ENCODE measurements around the gene P2RX2. TPM values are rescaled to one million over a fixed set of nuclear protein-coding genes. Genes with fewer than 3 reads are reported as not detected.
A peak's percentile ranks its signal among the peaks of the same experiment; 100 is the strongest.

Gene P2RX2
- polyA plus RNA-seq, 1 donor = not detected

GRCh38 chr12:132602572-132603239 is 15.9 kb upstream of the P2RX2 start:
- DNase-seq (ENCODE audit: low read depth) = no peak

- DNase-seq (ENCODE audit: low read depth) = no peak
These were observed 15.1 kb upstream of the P2RX2 start for GRCh38 chr12:132603240-132604150.

- no peak for DNase-seq (ENCODE audit: low read depth)
These were observed 14.4 kb upstream of the P2RX2 start for GRCh38 chr12:132604151-132604618.

- no peak for DNase-seq (ENCODE audit: low read depth)
These were observed 13.7 kb upstream of the P2RX2 start for GRCh38 chr12:132604668-132605441.

DNA sequence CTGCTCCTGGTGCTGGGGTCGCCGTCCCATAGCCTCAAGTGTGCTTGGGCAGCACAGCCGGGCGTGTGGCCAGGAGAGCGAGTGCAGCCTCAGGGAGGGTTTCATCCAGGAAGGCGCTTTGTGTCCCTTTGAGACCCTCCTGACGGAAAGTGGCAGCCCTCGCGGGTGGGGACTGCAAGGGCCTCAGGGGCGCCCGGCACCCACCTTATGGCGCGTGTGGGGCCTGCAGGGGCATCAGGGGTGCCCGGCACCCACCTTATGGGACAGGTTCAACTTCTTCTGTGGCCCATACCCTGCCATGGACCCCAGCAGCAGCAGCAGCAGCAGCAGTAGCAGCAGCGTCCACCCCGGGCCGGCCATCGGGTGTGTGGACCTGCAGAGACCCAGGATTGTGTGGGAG is 12.7 kb upstream of the P2RX2 start:
- DNase-seq (ENCODE audit: low read depth) = no peak

- DNase-seq (ENCODE audit: low read depth) = no peak
These were observed 12.1 kb upstream of the P2RX2 start for GRCh38 chr12:132606466-132606865.

DNA sequence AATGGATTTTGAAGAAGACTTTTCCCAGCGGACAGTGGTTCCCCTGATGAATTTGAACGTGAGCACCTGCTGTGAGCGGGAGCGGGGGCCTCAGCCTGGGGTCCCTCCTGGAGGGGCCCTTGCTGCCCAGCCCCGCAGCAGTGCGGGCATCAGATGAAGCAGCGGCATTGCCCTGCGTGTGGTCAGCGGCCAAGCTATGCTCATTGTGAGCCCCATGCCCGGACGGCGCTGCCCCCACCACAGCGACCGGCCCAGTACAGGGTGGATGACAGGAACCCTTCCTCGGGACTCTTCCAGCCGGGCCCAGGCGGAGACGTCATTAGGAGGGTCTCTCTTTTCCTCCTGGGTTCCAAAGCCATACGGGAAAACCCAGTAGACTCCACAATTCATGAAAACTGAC is 11.6 kb upstream of the P2RX2 start:
- no peak for DNase-seq (ENCODE audit: low read depth)

DNA sequence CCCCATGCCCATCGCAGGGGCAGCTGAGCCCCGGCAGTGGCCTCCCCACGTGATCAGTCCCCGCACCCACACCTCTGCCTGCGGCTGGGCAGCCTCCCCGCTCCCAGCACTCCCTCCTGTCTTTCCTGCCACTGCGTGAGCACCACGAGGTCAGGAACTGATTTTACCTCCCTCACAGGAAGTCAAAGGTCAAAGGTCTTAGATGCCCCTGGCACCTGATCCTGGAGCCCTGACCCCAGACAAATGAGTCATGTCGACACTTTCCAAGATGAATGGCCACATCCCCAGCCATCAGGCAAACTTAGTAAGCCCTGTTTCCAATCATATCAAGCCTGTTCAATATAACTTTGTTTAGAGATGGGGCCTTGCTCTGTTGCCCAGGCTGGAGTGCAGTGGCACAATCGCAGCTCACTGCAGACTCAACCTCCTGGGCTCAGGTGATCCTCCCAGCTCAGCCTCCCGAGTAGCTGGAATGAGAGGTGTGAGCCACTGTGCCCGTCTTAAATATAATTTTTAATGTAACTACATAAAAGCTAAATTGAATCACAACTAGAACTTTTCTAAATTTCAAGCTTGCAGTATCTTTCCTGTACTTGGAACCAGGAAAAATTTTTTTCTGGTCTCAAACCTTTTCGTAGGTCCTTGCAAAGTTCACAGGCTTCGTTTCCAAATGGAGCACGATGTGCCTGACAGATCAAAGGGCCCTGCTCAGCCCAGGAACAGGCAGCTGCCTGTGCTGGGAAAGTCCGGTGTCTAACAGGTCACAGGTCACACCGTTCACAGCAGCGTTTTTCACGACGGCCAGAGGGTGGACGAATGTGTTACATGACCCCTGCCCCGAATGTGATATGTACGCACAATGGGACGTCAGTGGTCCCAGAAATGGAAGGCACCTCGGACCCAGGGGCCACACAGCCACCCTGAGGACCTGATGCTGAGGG is 10.1 kb upstream of the P2RX2 start:
- no peak for DNase-seq (ENCODE audit: low read depth)

GRCh38 chr12:132610051-132610759 is 8.4 kb upstream of the P2RX2 start, which contains the start of gene LRCOL1:
LRCOL1 (minus strand) TSS chr12:132610582; CDS start chr12:132606251, 4,331 bp downstream.
- DNase-seq (ENCODE audit: low read depth) = no peak

DNA sequence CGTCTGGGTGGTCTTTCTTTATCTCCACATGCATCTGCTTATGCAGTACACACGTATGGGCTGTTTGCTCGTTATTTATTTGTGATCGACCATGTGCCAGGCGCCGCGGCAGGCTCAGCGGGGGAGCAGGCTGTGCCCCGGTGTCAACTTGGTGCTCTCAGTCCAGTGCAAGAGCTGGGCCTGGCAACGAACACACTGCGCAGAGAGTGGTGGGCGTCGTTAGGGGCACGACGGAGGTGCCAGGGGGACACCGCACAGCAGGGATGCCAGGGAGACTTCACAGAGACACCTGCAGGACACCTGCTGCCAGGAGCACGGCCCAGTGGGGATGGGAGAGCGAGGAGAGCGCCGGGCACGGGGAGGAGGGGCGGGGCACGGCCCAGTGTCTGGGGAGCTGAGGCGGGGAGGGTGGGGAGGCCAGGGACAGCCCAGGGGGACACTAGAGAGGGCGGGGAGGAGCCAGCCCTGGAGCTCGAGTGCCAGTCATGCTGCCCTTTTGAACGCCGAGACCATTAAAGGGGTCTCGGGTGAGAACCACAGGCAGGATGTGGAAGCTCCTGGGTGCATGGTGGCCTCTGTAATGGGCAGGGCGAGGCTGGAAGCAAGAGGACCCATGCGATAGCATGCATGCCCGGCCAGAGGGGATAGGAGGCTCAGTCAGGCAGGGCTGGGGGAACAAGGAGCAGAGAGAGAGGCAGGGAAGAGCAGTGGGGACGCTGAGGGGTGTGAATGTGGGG is 7.5 kb upstream of the P2RX2 start:
- DNase-seq (ENCODE audit: low read depth) = no peak

DNA sequence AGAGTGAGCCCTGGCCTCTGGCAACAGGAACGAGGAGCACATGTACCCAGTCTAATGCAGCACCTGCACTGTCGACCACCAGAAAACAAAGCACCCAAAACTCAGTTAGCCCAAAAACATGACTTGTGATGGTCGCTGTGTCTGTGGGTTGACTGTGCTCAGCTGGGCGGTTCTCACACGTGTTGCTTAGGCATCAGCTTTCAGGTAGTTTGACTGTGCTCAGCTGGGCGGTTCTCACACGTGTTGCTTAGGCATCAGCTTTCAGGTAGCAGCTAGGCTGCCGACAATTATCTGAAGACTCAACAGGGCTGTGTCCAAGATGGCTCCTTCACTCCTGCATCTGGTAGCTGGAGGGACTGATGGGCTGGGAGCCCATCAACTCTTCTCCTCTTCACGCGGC is 7.0 kb upstream of the P2RX2 start:
- no peak for DNase-seq (ENCODE audit: low read depth)

GRCh38 chr12:132614029-132614428 is 4.5 kb upstream of the P2RX2 start:
- DNase-seq (ENCODE audit: low read depth) = no peak

DNA sequence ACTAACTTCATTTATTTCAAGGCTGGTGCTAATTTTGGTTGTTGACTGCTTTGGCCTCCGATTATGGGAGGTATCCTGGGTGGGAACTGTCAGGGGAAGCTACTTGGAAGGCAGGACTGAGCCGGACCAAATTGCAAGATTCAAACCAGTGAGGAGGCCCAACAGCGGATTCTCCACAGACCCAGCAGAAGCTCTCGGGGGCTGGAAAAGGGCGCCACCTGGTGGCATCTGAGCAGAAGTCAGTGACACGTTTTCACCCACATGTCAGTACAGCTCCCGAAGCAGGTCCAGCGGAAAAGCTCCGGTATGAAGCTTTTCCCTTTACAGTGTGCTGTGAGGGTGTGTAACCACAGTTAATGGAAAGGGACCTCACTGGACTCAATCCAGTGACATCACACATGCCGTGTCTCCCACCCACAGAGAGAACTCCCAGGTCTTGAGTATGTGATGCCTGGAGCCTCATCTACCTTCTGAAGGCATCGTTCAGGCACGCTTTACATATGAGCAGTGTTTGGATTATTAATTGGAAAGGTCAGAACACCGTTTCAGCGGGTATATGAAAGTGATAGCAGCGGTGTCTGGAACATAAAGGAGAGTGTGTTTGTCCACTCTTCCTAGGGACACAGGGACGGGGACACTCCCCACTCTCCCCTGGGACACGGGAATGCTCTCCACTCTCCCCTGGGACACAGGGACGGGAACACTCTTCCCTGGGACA is 3.6 kb upstream of the P2RX2 start:
- DNase-seq (ENCODE audit: low read depth) = peak; percentile 68

DNA sequence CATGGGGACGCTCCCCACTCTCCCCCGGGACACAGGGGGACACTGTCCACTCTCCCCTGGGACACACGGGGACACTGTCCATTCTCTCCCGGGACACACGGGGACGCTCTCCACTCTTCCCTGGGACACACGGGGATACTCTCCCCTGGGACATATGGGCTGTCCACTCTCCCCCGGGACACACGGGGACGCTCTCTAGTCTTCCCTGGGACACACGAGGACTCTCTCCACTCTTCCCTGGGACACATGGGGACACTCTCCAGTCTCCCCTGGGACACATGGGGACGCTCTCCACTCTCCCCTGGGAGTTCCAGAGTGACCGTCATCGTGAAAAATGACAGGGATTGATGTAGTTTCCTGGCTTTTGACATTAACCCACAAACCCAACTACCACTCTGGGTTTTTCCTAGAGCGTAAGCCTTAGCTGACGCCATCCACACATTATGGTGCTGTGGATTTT is 3.0 kb upstream of the P2RX2 start:
- DNase-seq (ENCODE audit: low read depth) = no peak

GRCh38 chr12:132617135-132617701 is 1.4 kb upstream of the P2RX2 start:
- DNase-seq (ENCODE audit: low read depth) = no peak

- no peak for DNase-seq (ENCODE audit: low read depth)
These were observed 524 bp upstream of the P2RX2 start for GRCh38 chr12:132617822-132618682.

DNA sequence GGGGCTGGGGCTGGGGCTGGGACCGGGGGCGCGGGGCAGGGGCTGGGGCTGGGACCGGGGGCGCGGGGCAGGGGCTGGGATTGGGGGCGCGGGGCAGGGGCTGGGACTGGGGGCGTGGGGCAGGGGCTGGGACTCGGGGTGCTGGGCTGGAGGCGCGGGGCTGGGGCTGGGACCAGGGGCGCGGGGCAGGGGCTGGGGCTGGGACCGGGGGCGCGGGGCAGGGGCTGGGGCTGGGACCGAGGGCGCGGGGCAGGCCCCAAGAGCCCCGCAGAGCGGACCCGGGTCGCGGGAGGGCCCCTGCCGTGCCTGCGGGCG is 452 bp downstream of the P2RX2 start:
- DNase-seq (ENCODE audit: low read depth) = no peak
